Measurements from ENCODE around the gene FBXW10B. TPM values are rescaled to one million over a fixed set of nuclear protein-coding genes. Genes with fewer than 3 reads are reported as not detected.
"Not testable (repeated sequence)": the region's sequence is repeated elsewhere in the genome, so short reads cannot be mapped to it uniquely, and the experiment has no call there.

Gene FBXW10B
- total and polyA plus RNA-seq, 8 donors: 0.14 to 1.4 (median 0.31) TPM; not detected in 1

DNA sequence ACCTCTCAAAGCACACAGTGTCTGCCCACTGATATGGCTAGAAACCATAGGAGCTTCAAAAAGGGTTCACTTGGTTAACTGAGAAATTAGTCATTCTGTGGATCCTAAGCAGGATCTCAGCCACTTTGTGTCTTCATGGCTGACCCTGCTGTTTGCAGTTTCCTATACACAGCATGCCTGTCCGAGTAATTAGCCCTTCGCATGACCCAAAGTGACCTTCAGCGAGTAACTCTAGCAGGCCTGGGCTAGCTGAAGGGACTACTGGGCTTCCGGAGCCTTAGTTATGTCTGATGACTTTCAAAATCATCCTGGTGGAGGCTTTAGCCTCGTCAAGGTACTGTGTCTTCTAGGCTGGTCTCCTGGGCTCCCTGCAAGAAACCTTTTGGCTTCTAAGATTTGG is 28.9 kb upstream of the FBXW10B start:
- no peak for DNase-seq
- H3K27ac ChIP-seq: no peak overlapping the region
- H3K4me1 ChIP-seq: peaks cover 0 to 9% (median 0%) of the 10 kb centered on the region in 3 donors

GRCh38 chr17:15645942-15646312 is 26.4 kb upstream of the FBXW10B start:
- H3K27me3 ChIP-seq; H3K4me1 ChIP-seq; H3K9me3 ChIP-seq; FAIRE-seq; H3K36me3 ChIP-seq; H3K4me3 ChIP-seq; intact Hi-C loops (cut with DNase I); DNase-seq: not testable (repeated sequence)
- peak overlapping the region in 2 of 4 donors; percentile 47 to 48 for H3K27ac ChIP-seq
- peak in 3 of 4 donors; percentile 5 to 31 (median 24) for ATAC-seq
- WGBS, 2 donors: 72 to 89% methylated on average over 5 of the region's 5 CpGs

More for the DNA sequence above, 28.9 kb upstream of the FBXW10B start:
- FAIRE-seq: no peak
- no peak overlapping the region for H3K4me3 ChIP-seq
- H3K9me3 ChIP-seq: no peaks in the 10 kb centered on the region
- intact Hi-C loops (cut with DNase I): no loop called here
- H3K36me3 ChIP-seq: no peaks in the 10 kb centered on the region
- WGBS, 2 donors: 82 to 84% methylated on average over 5 of the region's 5 CpGs
- no peak for ATAC-seq
- TF ChIP-seq, protein P1, sequence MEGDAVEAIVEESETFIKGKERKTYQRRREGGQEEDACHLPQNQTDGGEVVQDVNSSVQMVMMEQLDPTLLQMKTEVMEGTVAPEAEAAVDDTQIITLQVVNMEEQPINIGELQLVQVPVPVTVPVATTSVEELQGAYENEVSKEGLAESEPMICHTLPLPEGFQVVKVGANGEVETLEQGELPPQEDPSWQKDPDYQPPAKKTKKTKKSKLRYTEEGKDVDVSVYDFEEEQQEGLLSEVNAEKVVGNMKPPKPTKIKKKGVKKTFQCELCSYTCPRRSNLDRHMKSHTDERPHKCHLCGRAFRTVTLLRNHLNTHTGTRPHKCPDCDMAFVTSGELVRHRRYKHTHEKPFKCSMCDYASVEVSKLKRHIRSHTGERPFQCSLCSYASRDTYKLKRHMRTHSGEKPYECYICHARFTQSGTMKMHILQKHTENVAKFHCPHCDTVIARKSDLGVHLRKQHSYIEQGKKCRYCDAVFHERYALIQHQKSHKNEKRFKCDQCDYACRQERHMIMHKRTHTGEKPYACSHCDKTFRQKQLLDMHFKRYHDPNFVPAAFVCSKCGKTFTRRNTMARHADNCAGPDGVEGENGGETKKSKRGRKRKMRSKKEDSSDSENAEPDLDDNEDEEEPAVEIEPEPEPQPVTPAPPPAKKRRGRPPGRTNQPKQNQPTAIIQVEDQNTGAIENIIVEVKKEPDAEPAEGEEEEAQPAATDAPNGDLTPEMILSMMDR (IDR thresholded peaks at IDR 0.05): no peak
- H3K27me3 ChIP-seq: no peaks in the 10 kb centered on the region

DNA sequence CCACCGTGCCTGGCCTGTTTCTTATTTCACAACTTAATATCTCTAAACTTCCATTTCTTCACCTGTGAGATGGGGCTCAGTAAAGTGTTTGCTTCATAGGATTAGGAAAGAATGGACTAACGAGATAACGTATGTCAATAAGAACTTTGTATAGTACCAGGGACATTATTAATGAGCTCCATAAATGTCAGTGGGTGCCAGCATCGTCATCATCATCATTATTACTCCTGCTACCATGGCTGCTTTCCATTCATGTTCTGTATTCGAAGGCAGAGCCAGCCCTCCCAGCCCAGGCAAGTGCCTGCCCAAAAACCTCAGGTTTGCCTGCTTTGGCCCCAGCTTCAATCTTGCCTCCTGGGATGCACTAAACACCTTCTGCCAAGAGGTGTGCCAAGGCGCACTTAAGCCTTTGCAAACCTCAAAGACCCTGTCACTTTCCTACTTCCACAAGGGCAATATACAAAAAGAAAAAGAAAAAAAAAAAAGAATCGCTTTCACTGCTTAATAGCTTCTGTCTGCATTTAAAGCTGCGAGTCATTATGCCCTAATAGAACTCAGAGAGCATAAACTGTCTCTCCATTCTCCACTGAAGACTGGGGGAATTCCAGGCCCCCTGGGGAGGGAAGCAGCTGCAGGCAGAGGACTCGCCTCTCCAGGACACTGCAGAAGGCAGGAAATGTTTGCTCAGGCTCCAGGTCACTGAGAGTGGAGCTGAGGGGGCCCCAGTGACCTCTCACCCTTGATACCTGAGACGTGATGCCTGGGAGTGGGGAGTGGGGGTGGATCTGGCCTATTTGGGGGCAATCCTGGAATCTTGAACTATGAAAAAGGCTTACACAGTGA is 25.8 kb upstream of the FBXW10B start:
- intact Hi-C loops (cut with DNase I); DNase-seq; H3K36me3 ChIP-seq; H3K9me3 ChIP-seq; FAIRE-seq; H3K27me3 ChIP-seq; H3K4me1 ChIP-seq; H3K4me3 ChIP-seq: not testable (repeated sequence)
- ATAC-seq: peak in 3 of 4 donors; percentile 25 to 66 (median 31)
- H3K27ac ChIP-seq: peak overlapping the region in 2 of 4 donors; percentile 47 to 48
- 50 to 58% methylated on average over 10 of the region's 10 CpGs for WGBS, 2 donors

DNA sequence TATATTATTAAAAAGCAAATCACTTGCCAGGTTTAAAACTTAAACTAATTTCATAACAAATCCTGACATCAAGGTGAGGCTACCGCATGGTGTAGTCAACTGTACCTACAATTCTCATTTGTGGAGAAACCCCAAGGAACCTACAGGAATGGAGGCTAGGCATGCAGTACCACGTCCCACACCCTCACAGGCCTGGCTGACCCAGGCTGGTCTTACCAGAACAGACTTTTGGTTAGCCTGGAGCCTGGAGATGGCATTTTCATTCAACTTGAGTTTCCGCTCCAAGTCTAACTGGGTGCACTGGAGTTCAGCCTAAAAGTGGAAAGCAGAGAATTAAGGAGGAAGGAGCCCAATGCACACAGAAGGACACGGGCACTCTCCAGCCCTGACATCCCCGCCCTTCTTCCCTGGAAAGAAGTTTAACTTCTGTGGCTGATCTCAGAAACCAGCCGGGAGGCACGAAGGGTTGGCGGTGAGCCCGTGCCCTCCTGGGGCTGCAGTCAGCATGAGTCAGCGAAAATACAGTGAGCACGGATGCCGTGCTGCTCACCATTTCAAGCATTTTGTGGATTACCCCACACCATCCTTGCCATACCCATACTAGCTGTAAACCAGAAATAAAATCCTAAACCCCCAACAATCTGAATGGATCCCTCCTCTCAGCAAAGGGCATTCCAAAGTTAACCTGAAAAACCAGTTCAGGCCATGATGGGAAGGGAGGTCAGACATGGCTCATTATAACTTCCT is 23.2 kb upstream of the FBXW10B start:
- FAIRE-seq; intact Hi-C loops (cut with DNase I): not testable (repeated sequence)

GRCh38 chr17:15642014-15642413 is 22.5 kb upstream of the FBXW10B start:
- H3K9me3 ChIP-seq; FAIRE-seq; H3K27me3 ChIP-seq; ATAC-seq; H3K27ac ChIP-seq; intact Hi-C loops (cut with DNase I); H3K4me3 ChIP-seq; H3K36me3 ChIP-seq; H3K4me1 ChIP-seq; DNase-seq: not testable (repeated sequence)
- WGBS, 2 donors: 92 to 93% methylated on average over 4 of the region's 4 CpGs

More for the DNA sequence above, 23.2 kb upstream of the FBXW10B start:
- H3K4me1 ChIP-seq, H3K9me3 ChIP-seq, DNase-seq, H3K27me3 ChIP-seq, H3K4me3 ChIP-seq, H3K27ac ChIP-seq, H3K36me3 ChIP-seq: not testable (repeated sequence)
- 80 to 100% methylated on average over 1 to 2 of the region's 12 CpGs for WGBS, 2 donors
- ATAC-seq: peak; percentile 64 to 86 (median 76)

DNA sequence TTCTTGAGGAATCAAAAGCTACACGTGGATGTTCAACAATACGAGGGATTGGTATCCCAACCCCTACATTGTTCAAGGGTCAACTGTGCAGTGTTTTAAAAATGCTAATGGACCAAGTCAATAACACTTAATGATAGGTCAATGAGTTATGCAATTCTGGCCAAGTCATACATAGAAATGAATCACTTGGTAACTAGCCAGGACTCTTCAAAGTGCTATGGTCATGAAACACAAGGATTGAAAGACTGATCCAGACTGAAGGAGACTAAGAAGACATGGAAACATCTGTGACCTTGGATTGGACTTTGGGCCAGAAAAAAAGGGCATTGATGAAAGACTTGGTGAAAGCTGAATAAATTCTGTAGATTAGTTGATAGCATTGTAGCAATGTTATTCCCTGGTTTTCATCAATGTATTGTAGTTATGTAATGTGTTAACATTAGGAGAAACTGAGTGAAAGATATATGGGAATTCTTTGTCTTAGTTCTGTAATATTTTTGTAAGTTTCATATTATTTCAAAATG is 11.5 kb upstream of the FBXW10B start:
- H3K27me3 ChIP-seq; H3K9me3 ChIP-seq; H3K4me1 ChIP-seq; intact Hi-C loops (cut with DNase I); H3K27ac ChIP-seq; ATAC-seq; H3K36me3 ChIP-seq; DNase-seq; H3K4me3 ChIP-seq; FAIRE-seq: not testable (repeated sequence)
- 83 to 86% methylated on average over 2 of the region's 2 CpGs for WGBS, 2 donors

- 85 to 91% methylated on average over 7 of the region's 7 CpGs for WGBS, 2 donors
- H3K27me3 ChIP-seq; FAIRE-seq; intact Hi-C loops (cut with DNase I); H3K4me1 ChIP-seq; H3K36me3 ChIP-seq; ATAC-seq; H3K4me3 ChIP-seq; H3K27ac ChIP-seq; DNase-seq; H3K9me3 ChIP-seq: not testable (repeated sequence)
These were observed 10.5 kb upstream of the FBXW10B start for GRCh38 chr17:15629991-15630390.

DNA sequence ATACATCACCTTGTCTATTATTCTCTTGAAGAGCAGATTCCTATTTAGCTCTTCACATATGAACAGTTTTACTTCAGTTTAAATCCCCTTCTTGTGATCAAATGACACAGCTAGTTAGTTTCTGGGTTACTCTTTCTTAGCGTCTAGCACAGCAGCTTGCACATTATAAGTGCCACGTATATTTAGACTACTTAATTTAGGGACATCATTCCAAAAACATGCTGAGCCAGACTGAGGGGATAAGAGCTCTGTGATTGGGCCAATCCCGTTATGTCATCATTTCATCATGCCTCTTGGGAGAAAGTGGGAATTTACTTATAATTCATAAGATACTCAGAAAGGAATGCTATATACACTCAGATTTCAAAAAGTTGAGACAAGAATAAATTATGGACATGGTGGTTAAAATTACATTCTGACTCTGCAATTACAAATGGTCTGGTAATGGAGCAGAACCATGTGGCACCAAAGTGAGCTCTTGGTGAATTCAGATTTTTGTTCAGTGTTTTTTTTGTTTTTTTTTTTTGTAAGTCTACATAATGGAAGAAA is 4.2 kb upstream of the FBXW10B start:
- WGBS, 2 donors: 83 to 84% methylated on average over 3 of the region's 3 CpGs
- H3K36me3 ChIP-seq; FAIRE-seq; DNase-seq; H3K27me3 ChIP-seq; H3K4me1 ChIP-seq; H3K27ac ChIP-seq; ATAC-seq; H3K9me3 ChIP-seq; H3K4me3 ChIP-seq; intact Hi-C loops (cut with DNase I): not testable (repeated sequence)

DNA sequence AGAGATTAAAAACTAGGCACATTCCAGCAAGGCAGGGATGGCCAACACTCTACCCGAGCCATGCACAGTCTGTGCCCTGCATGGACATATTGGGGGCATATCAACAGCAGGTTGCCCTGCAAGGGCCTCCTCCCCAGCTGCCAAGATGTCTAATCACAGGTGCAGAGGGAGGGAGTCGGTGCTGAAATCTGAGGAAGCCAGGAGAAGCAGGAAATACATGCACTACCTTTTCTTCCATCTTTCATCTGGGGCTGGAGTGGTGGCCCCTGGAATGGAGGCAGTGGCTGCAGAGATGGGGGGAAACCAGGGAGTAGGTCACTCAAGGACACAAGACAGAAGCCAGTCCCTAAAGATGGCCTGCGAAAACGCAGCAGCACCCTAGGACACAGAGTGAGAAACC is 3.8 kb upstream of the FBXW10B start:
- H3K27ac ChIP-seq; H3K4me1 ChIP-seq; FAIRE-seq; ATAC-seq; H3K9me3 ChIP-seq; DNase-seq; H3K27me3 ChIP-seq; H3K4me3 ChIP-seq; H3K36me3 ChIP-seq; intact Hi-C loops (cut with DNase I): not testable (repeated sequence)
- 81 to 92% methylated on average over 3 of the region's 4 CpGs for WGBS, 2 donors

DNA sequence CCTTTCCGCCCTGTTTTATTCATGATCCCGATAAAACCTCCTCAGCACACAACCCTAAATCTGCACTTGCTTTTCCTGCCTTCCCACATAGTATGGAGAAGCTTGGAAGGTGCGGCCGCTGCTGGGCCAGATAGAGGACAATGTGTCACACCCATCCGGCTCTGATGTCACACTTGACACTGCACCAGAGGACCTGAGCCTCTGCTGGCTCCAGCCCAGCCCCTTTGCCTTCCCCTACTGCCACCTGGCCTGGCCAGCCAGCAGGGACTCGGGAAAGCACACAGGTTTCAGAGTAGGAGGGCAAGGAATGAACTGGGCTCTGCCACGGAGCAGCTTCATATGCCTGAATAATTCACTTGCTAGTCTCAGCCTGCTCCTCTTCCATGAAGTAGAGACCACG is 2.6 kb upstream of the FBXW10B start:
- intact Hi-C loops (cut with DNase I); H3K36me3 ChIP-seq; H3K9me3 ChIP-seq; H3K27me3 ChIP-seq; ATAC-seq; H3K4me1 ChIP-seq; H3K27ac ChIP-seq; DNase-seq; FAIRE-seq; H3K4me3 ChIP-seq: not testable (repeated sequence)
- 77 to 79% methylated on average over 5 of the region's 8 CpGs for WGBS, 2 donors
